ENCODE data around the gene HAUS3. TPM values are rescaled to one million over a fixed set of nuclear protein-coding genes. Genes with fewer than 3 reads are reported as not detected.

Gene HAUS3
- total and polyA plus RNA-seq, 4 donors, result 5.6 to 21.0 (median 12.1) TPM

GRCh38 chr4:2247128-2248043, 5.5 kb upstream of the HAUS3 start:
- H3K27ac ChIP-seq (ENCODE audit: low read depth in 1 of 2, low read length in 1 of 2), result no peak overlapping the region

GRCh38 chr4:2246384-2247127, 4.6 kb upstream of the HAUS3 start:
- Histone ChIP-seq H3K27ac (ENCODE audit: low read depth in 1 of 2, low read length in 1 of 2) (no peak overlapping the region), H3K27me3 (ENCODE audit: control insufficient read depth in 3 of 3, insufficient read depth in 3 of 3, low read length in 2 of 3) (no peaks in the 10 kb centered on the region), H3K4me3 (no peak overlapping the region), H3K9me3 (ENCODE audit: control insufficient read depth in 4 of 4, insufficient read depth in 3 of 4, low read length in 3 of 4) (no peaks in the 10 kb centered on the region), H3K36me3 (ENCODE audit: control insufficient read depth in 4 of 4, insufficient read depth in 4 of 4, low read length in 4 of 4) (peaks cover 3 to 42% (median 14%) of the 10 kb centered on the region in 4 donors), H3K9ac (ENCODE audit: insufficient read depth in 1 of 2, low read length in 2 of 2) (no peak overlapping the region), H3K4me1 (ENCODE audit: control insufficient read depth in 5 of 5, insufficient read depth in 5 of 5, low read length in 5 of 5) (peaks cover 0 to 9% (median 5%) of the 10 kb centered on the region in 5 donors)
- ATAC-seq (ENCODE audit: insufficient read depth, low FRiP score) (no peak), DNase-seq (peak in 1 of 3 donors; percentile 9)
- WGBS, 2 donors, result 93 to 95% methylated on average over 19 of the region's 19 CpGs
- no peak for TF ChIP-seq CTCF (IDR thresholded peaks at IDR 0.05; ENCODE audit: control extremely low read depth, extremely low read depth)

More at GRCh38 chr4:2247128-2248043, 5.5 kb upstream of the HAUS3 start:
- DNase-seq (peak in 1 of 3 donors; percentile 10), ATAC-seq (ENCODE audit: insufficient read depth, low FRiP score) (no peak)
- no peaks in the 10 kb centered on the region for H3K9me3 ChIP-seq (ENCODE audit: control insufficient read depth in 4 of 4, insufficient read depth in 3 of 4, low read length in 3 of 4)
- no peak overlapping the region for H3K4me3 ChIP-seq
- TF ChIP-seq CTCF (IDR thresholded peaks at IDR 0.05; ENCODE audit: control extremely low read depth, extremely low read depth), result no peak
- no peak overlapping the region for H3K9ac ChIP-seq (ENCODE audit: insufficient read depth in 1 of 2, low read length in 2 of 2)
- H3K36me3 ChIP-seq (ENCODE audit: control insufficient read depth in 4 of 4, insufficient read depth in 4 of 4, low read length in 4 of 4), result peaks cover 3 to 50% (median 16%) of the 10 kb centered on the region in 4 donors
- H3K4me1 ChIP-seq (ENCODE audit: control insufficient read depth in 5 of 5, insufficient read depth in 5 of 5, low read length in 5 of 5), result peaks cover 0 to 9% (median 5%) of the 10 kb centered on the region in 5 donors
- 92 to 93% methylated on average over 38 to 42 of the region's 42 CpGs for WGBS, 2 donors
- no peaks in the 10 kb centered on the region for H3K27me3 ChIP-seq (ENCODE audit: control insufficient read depth in 3 of 3, insufficient read depth in 3 of 3, low read length in 2 of 3)

GRCh38 chr4:2245787-2246275, 3.9 kb upstream of the HAUS3 start:
- no peak for TF ChIP-seq CTCF (IDR thresholded peaks at IDR 0.05; ENCODE audit: control extremely low read depth, extremely low read depth)
- no peak overlapping the region for H3K9ac ChIP-seq (ENCODE audit: insufficient read depth in 1 of 2, low read length in 2 of 2)
- 80 to 91% methylated on average over 7 of the region's 7 CpGs for WGBS, 2 donors

More at GRCh38 chr4:2245787-2246275, 3.9 kb upstream of the HAUS3 start:
- Histone ChIP-seq H3K27me3 (ENCODE audit: control insufficient read depth in 3 of 3, insufficient read depth in 3 of 3, low read length in 2 of 3) (no peaks in the 10 kb centered on the region), H3K27ac (ENCODE audit: low read depth in 1 of 2, low read length in 1 of 2) (peak overlapping the region in 1 of 2 donors; percentile 65), H3K4me1 (ENCODE audit: control insufficient read depth in 5 of 5, insufficient read depth in 5 of 5, low read length in 5 of 5) (peaks cover 0 to 14% (median 5%) of the 10 kb centered on the region in 5 donors), H3K9me3 (ENCODE audit: control insufficient read depth in 4 of 4, insufficient read depth in 3 of 4, low read length in 3 of 4) (no peaks in the 10 kb centered on the region), H3K36me3 (ENCODE audit: control insufficient read depth in 4 of 4, insufficient read depth in 4 of 4, low read length in 4 of 4) (peaks cover under 1 to 35% (median 10%) of the 10 kb centered on the region in 4 donors), H3K4me3 (no peak overlapping the region)
- DNase-seq (no peak), ATAC-seq (ENCODE audit: insufficient read depth, low FRiP score) (no peak)
